CD4-positive, alpha-beta memory T cell (primary cell): ENCODE results near the gene SLC25A43. TPM values are rescaled to one million over a fixed set of nuclear protein-coding genes. Genes with fewer than 3 reads are reported as not detected.
"Not testable (repeated sequence)": the region's sequence is repeated elsewhere in the genome, so short reads cannot be mapped to it uniquely, and the experiment has no call there.

Experiments
- CTCF ChIA-PET: fragments of 350-600 bp; sonication (Branson Sonifier 250); formaldehyde crosslinking; loops from one replicate; lab custom pipeline; 2021; ENCODE audit warnings: inconsistent platforms; ENCODE audit not compliant: partially characterized antibody; lab: Charles Lee
- POLR2A ChIA-PET: fragments of 350-600 bp; sonication (Branson Sonifier 250); formaldehyde crosslinking; loops from one replicate; lab custom pipeline; 2021; ENCODE audit not compliant: partially characterized antibody; lab: Charles Lee
- DNase-seq, 5 donors: peaks; one replicate each; pipeline versions ENCODE4 v3.0.0 to v3.0.0-alpha.2; 2020 to 2022; ENCODE audit warnings: mixed read lengths in 1 of 5
- H3K27ac ChIP-seq: one replicate; pipeline ENCODE4 v1.7.0; 2013; ENCODE audit warnings: low read depth, low read length
- H3K27me3 ChIP-seq: 2 replicates; pipeline ENCODE4 v1.7.0; 2013; ENCODE audit warnings: mild to moderate bottlenecking, low read length, moderate library complexity; ENCODE audit not compliant: insufficient read depth
- H3K36me3 ChIP-seq: 2 replicates; pipeline ENCODE4 v1.7.0; 2013; ENCODE audit warnings: mild to moderate bottlenecking, low read length, moderate library complexity; ENCODE audit not compliant: insufficient read depth
- H3K4me1 ChIP-seq: 2 replicates; pipeline ENCODE4 v1.7.0; 2013; ENCODE audit warnings: mild to moderate bottlenecking, low read length, moderate library complexity; ENCODE audit not compliant: insufficient read depth
- H3K4me3 ChIP-seq, 2 donors: one replicate each; pipeline ENCODE4 v1.7.0; 2013; ENCODE audit warnings: low read length in 2 of 2, mild to moderate bottlenecking in 1 of 2
- H3K9me3 ChIP-seq, 2 donors: one replicate each; pipeline ENCODE4 v1.7.0; 2013; ENCODE audit warnings: low read length in 2 of 2, control low read depth in 1 of 2; ENCODE audit not compliant: control insufficient read depth in 1 of 2
- H3K27ac Mint-ChIP-seq, 7 donors: one replicate each; pipeline ENCODE4 v1.8.0; 2020 to 2021; ENCODE audit warnings: mixed read lengths in 7 of 7, mild to moderate bottlenecking in 6 of 7, inconsistent platforms in 3 of 7, moderate library complexity in 3 of 7
- H3K27me3 Mint-ChIP-seq, 2 donors: one replicate each; pipeline ENCODE4 v1.8.0; 2020 to 2021; ENCODE audit warnings: mixed read lengths in 2 of 2
- H3K36me3 Mint-ChIP-seq, 2 donors: one replicate each; pipeline ENCODE4 v1.8.0; 2020 to 2021; ENCODE audit warnings: mixed read lengths in 2 of 2, inconsistent platforms in 1 of 2, mild to moderate bottlenecking in 1 of 2
- H3K4me1 Mint-ChIP-seq, 4 donors: one replicate each; pipeline ENCODE4 v1.8.0; 2020 to 2021; ENCODE audit warnings: mixed read lengths in 4 of 4, mild to moderate bottlenecking in 1 of 4
- H3K4me3 Mint-ChIP-seq, 8 donors: one replicate each; pipeline ENCODE4 v1.8.0; 2020 to 2021; ENCODE audit warnings: mixed read lengths in 8 of 8, mild to moderate bottlenecking in 7 of 8, moderate library complexity in 6 of 8, inconsistent platforms in 3 of 8
- H3K9me3 Mint-ChIP-seq, 8 donors: one replicate each; pipeline ENCODE4 v1.8.0; 2020 to 2021; ENCODE audit warnings: mixed read lengths in 8 of 8, mild to moderate bottlenecking in 5 of 8, inconsistent platforms in 3 of 8, moderate library complexity in 1 of 8
- intact Hi-C: fragments of 100-400 bp; cut with micrococcal nuclease; formaldehyde crosslinking; loops from one replicate; pipeline ENCODE4 v1.15.1; 2023
- polyA plus RNA-seq, 2 donors: library from polyadenylated mRNA; unstranded; fragments of 300-500 nt; fragmentation: Illumina TruSeq; gene quantifications; one replicate each; pipeline ENCODE4 v1.2.3, GENCODE V29; 2021
- total RNA-seq, 2 experiments: library from RNA; stranded (reverse); gene quantifications; one replicate each; pipeline ENCODE4 v1.2.3, GENCODE V29; 2021

SLC25A43 gene
- total and polyA plus RNA-seq, 4 experiments from 2014 or later: 4.1 to 7.0 (median 5.6) TPM

- H3K36me3 Mint-ChIP-seq: no peaks in the 10 kb centered on the region
- Histone ChIP-seq H3K27me3 (no peaks in the 10 kb centered on the region), H3K36me3 (no peaks in the 10 kb centered on the region), H3K4me3 (no peak overlapping the region), H3K27ac (no peak overlapping the region), H3K9me3 (no peaks in the 10 kb centered on the region), H3K4me1 (no peaks in the 10 kb centered on the region)
- no peak overlapping the region for H3K4me3 Mint-ChIP-seq
- H3K4me1 Mint-ChIP-seq: no peaks in the 10 kb centered on the region
- CTCF ChIA-PET: no interaction called here
- H3K27me3 Mint-ChIP-seq: peaks cover 1 to 11% of the 10 kb centered on the region in 2 donors
- no peak for DNase-seq
- no peaks in the 10 kb centered on the region for H3K9me3 Mint-ChIP-seq
- intact Hi-C loops: no loop called here
- no peak overlapping the region for H3K27ac Mint-ChIP-seq
- POLR2A ChIA-PET: no interaction called here
Measured at GRCh38 chrX:119375561-119375960, 23.6 kb upstream of the SLC25A43 start.

- CTCF ChIA-PET: no interaction called here
Measured at GRCh38 chrX:119376312-119376711, 22.8 kb upstream of the SLC25A43 start.

GRCh38 chrX:119381349-119381944, 17.7 kb upstream of the SLC25A43 start:
- Mint-ChIP-seq H3K27ac (peak overlapping the region in 2 of 7 donors; percentile 24 to 25), H3K36me3 (no peaks in the 10 kb centered on the region), H3K9me3 (no peaks in the 10 kb centered on the region), H3K4me3 (no peak overlapping the region), H3K27me3 (no peaks in the 10 kb centered on the region), H3K4me1 (no peaks in the 10 kb centered on the region)
- no peak overlapping the region for H3K27ac ChIP-seq
- no peak overlapping the region for H3K4me3 ChIP-seq
- no peak for DNase-seq
- no peaks in the 10 kb centered on the region for H3K9me3 ChIP-seq
- intact Hi-C loops: no loop called here
- no peaks in the 10 kb centered on the region for H3K36me3 ChIP-seq
- CTCF ChIA-PET: no interaction called here
- no peaks in the 10 kb centered on the region for H3K27me3 ChIP-seq
- POLR2A ChIA-PET: no interaction called here
- H3K4me1 ChIP-seq: no peaks in the 10 kb centered on the region

More at GRCh38 chrX:119376312-119376711, 22.8 kb upstream of the SLC25A43 start:
- H3K27me3 Mint-ChIP-seq: peaks cover 1 to 11% of the 10 kb centered on the region in 2 donors
- H3K4me3 Mint-ChIP-seq: no peak overlapping the region
- H3K4me3 ChIP-seq: no peak overlapping the region
- H3K9me3 Mint-ChIP-seq: no peaks in the 10 kb centered on the region
- H3K27ac Mint-ChIP-seq: no peak overlapping the region
- H3K27me3 ChIP-seq: no peaks in the 10 kb centered on the region
- POLR2A ChIA-PET: no interaction called here
- H3K27ac ChIP-seq: no peak overlapping the region
- no peak for DNase-seq
- no peaks in the 10 kb centered on the region for H3K4me1 Mint-ChIP-seq
- H3K9me3 ChIP-seq: no peaks in the 10 kb centered on the region
- H3K36me3 ChIP-seq: no peaks in the 10 kb centered on the region
- H3K36me3 Mint-ChIP-seq: no peaks in the 10 kb centered on the region
- H3K4me1 ChIP-seq: no peaks in the 10 kb centered on the region
- intact Hi-C loops: no loop called here

GRCh38 chrX:119382606-119383005, 16.5 kb upstream of the SLC25A43 start:
- ChIA-PET CTCF (no interaction called here), POLR2A (interaction anchor here (0.7 kb wide), 1 partner anchor 460 kb away, joined by 3 read pairs; no protein-coding TSS in a partner anchor)
- no peak overlapping the region for H3K4me3 Mint-ChIP-seq
- no peaks in the 10 kb centered on the region for H3K36me3 Mint-ChIP-seq
- no peak overlapping the region for H3K27ac ChIP-seq
- no peaks in the 10 kb centered on the region for H3K9me3 Mint-ChIP-seq
- no peak overlapping the region for H3K27ac Mint-ChIP-seq
- no peaks in the 10 kb centered on the region for H3K9me3 ChIP-seq
- no peaks in the 10 kb centered on the region for H3K4me1 Mint-ChIP-seq
- no peak overlapping the region for H3K4me3 ChIP-seq
- intact Hi-C loops: no loop called here
- no peaks in the 10 kb centered on the region for H3K27me3 ChIP-seq
- no peak for DNase-seq
- no peaks in the 10 kb centered on the region for H3K27me3 Mint-ChIP-seq
- no peaks in the 10 kb centered on the region for H3K4me1 ChIP-seq
- no peaks in the 10 kb centered on the region for H3K36me3 ChIP-seq

- H3K27ac ChIP-seq, H3K4me1 Mint-ChIP-seq, H3K4me1 ChIP-seq, H3K9me3 Mint-ChIP-seq, H3K27me3 Mint-ChIP-seq, H3K36me3 ChIP-seq, CTCF ChIA-PET, H3K4me3 ChIP-seq, H3K9me3 ChIP-seq, DNase-seq, intact Hi-C loops, H3K27ac Mint-ChIP-seq, H3K27me3 ChIP-seq, POLR2A ChIA-PET, H3K36me3 Mint-ChIP-seq: not testable (repeated sequence)
- peak overlapping the region in 1 of 8 donors; percentile 6 for H3K4me3 Mint-ChIP-seq
Measured at GRCh38 chrX:119386685-119387084, 12.5 kb upstream of the SLC25A43 start.

GRCh38 chrX:119387426-119387825, 11.7 kb upstream of the SLC25A43 start:
- H3K4me1 Mint-ChIP-seq, H3K9me3 Mint-ChIP-seq, H3K27me3 ChIP-seq, DNase-seq, H3K4me3 Mint-ChIP-seq, H3K4me3 ChIP-seq, H3K36me3 ChIP-seq, H3K4me1 ChIP-seq, H3K36me3 Mint-ChIP-seq, H3K27me3 Mint-ChIP-seq, intact Hi-C loops, H3K27ac Mint-ChIP-seq, POLR2A ChIA-PET, CTCF ChIA-PET, H3K27ac ChIP-seq, H3K9me3 ChIP-seq: not testable (repeated sequence)

GRCh38 chrX:119389214-119389613, 9.9 kb upstream of the SLC25A43 start:
- no peak overlapping the region for H3K4me3 ChIP-seq
- Mint-ChIP-seq H3K9me3 (no peaks in the 10 kb centered on the region), H3K4me1 (peaks cover 0 to 3% (median 0%) of the 10 kb centered on the region in 4 donors), H3K4me3 (no peak overlapping the region), H3K36me3 (no peaks in the 10 kb centered on the region), H3K27me3 (no peaks in the 10 kb centered on the region), H3K27ac (no peak overlapping the region)
- no peaks in the 10 kb centered on the region for H3K4me1 ChIP-seq
- H3K9me3 ChIP-seq: no peaks in the 10 kb centered on the region
- no peaks in the 10 kb centered on the region for H3K36me3 ChIP-seq
- no peak overlapping the region for H3K27ac ChIP-seq
- DNase-seq: no peak
- CTCF ChIA-PET: no interaction called here
- intact Hi-C loops: no loop called here
- H3K27me3 ChIP-seq: no peaks in the 10 kb centered on the region
- POLR2A ChIA-PET: no interaction called here
